ENCODE measurements around the gene DYNLT1. TPM values are rescaled to one million over a fixed set of nuclear protein-coding genes. Genes with fewer than 3 reads are reported as not detected.

DYNLT1 gene
- total and polyA plus RNA-seq, 10 of the 15 experiments (the other 5 are each of a cell fraction or from before 2014, with no cell fraction given) = 33.6 to 298 (median 89.2) TPM

GRCh38 chr6:158599635-158600034 is 44.9 kb downstream of the DYNLT1 start:
- in situ Hi-C loops (cut with MboI) (loop anchor here (5.0 kb wide), 1 partner anchor 372 kb away; no protein-coding TSS in a partner anchor), intact Hi-C loops (cut with micrococcal nuclease; ENCODE audit: unreplicated experiment) (no loop called here)
- no peak for TF ChIP-seq SIX5 (IDR thresholded peaks at IDR 0.05; ENCODE audit: low read depth, low read length, severe bottlenecking)
- no peak for TF ChIP-seq MYB (IDR thresholded peaks at IDR 0.05; ENCODE audit: borderline replicate concordance, low read depth, low read length)
- no peak overlapping the region for H3K27ac ChIP-seq (ENCODE audit: control insufficient read depth, insufficient read depth)
- H2AFZ ChIP-seq (ENCODE audit: control insufficient read depth, low read depth, low read length) = no peak overlapping the region
- POLR2A ChIA-PET = interaction anchor here (0.5 kb wide), 1 partner anchor 374 kb away, joined by 3 read pairs; no protein-coding TSS in a partner anchor
- SMC1A ChIA-PET (ENCODE audit: uncharacterized antibody, unreplicated experiment) = interaction anchor here (1.1 kb wide), 1 partner anchor 92 kb away, joined by 3 read pairs; no protein-coding TSS in a partner anchor
- CTCF ChIA-PET = interaction anchor here (0.6 to 1.8 kb wide), 5 partner anchors 60 to 385 kb away, joined by 4 to 6 read pairs (median 4); no protein-coding TSS in a partner anchor
- H3K79me2 ChIP-seq (ENCODE audit: control insufficient read depth, insufficient read depth, low read length) = no peaks in the 10 kb centered on the region
- ATAC-seq (no peak), FAIRE-seq (no peak), DNase-seq (ENCODE audit: low read depth, low spot score) (no peak)
- peaks cover 8 to 12% of the 10 kb centered on the region in 2 experiments for H3K36me3 ChIP-seq (ENCODE audit: control insufficient read depth in 2 of 2, insufficient read depth in 2 of 2, low read length in 1 of 2)
- RAD21 ChIA-PET (ENCODE audit: unreplicated experiment) = interaction anchor here (1.7 kb wide), 1 partner anchor 386 kb away, joined by 4 read pairs; no protein-coding TSS in a partner anchor
- H3K9me3 ChIP-seq (replicated peaks; ENCODE audit: control insufficient read depth, insufficient read depth, low read length) = no peaks in the 10 kb centered on the region
- no TSS peak for BruUV-seq (replicated peaks)
- H3K4me2 ChIP-seq (ENCODE audit: control insufficient read depth, insufficient read depth) = no peak overlapping the region
- H3K9ac ChIP-seq (ENCODE audit: control insufficient read depth, insufficient read depth, low read length) = no peak overlapping the region
- 97% methylated on average over 18 of the region's 18 CpGs for WGBS (ENCODE audit: insufficient coverage, insufficient replicate concordance, low lambda C conversion rate, missing lambda C conversion rate)
- no peaks in the 10 kb centered on the region for H3K4me1 ChIP-seq (ENCODE audit: control insufficient read depth, insufficient read depth, low read length)
- no peak overlapping the region for H3K4me3 ChIP-seq
- H4K20me1 ChIP-seq (ENCODE audit: control insufficient read depth, insufficient read depth) = no peaks in the 10 kb centered on the region
- H3K27me3 ChIP-seq (replicated peaks in 1 of 2; ENCODE audit: control insufficient read depth in 2 of 2, insufficient read depth in 2 of 2, low read length in 1 of 2) = no peaks in the 10 kb centered on the region

- SMC1A ChIA-PET (ENCODE audit: uncharacterized antibody, unreplicated experiment) = no interaction called here
- peaks cover 7 to 12% of the 10 kb centered on the region in 2 experiments for H3K36me3 ChIP-seq (ENCODE audit: control insufficient read depth in 2 of 2, insufficient read depth in 2 of 2, low read length in 1 of 2)
- H3K9ac ChIP-seq (ENCODE audit: control insufficient read depth, insufficient read depth, low read length) = no peak overlapping the region
- no peaks in the 10 kb centered on the region for H3K9me3 ChIP-seq (replicated peaks; ENCODE audit: control insufficient read depth, insufficient read depth, low read length)
- in situ Hi-C loops (cut with MboI) = no loop called here
- no peak overlapping the region for H3K4me2 ChIP-seq (ENCODE audit: control insufficient read depth, insufficient read depth)
- no peak overlapping the region for H2AFZ ChIP-seq (ENCODE audit: control insufficient read depth, low read depth, low read length)
- intact Hi-C loops (cut with micrococcal nuclease; ENCODE audit: unreplicated experiment) = no loop called here
- DNase-seq (ENCODE audit: low read depth, low spot score) (no peak), FAIRE-seq (no peak), ATAC-seq (no peak)
- H3K27me3 ChIP-seq (replicated peaks in 1 of 2; ENCODE audit: control insufficient read depth in 2 of 2, insufficient read depth in 2 of 2, low read length in 1 of 2) = no peaks in the 10 kb centered on the region
- no peaks in the 10 kb centered on the region for H4K20me1 ChIP-seq (ENCODE audit: control insufficient read depth, insufficient read depth)
- no peaks in the 10 kb centered on the region for H3K79me2 ChIP-seq (ENCODE audit: control insufficient read depth, insufficient read depth, low read length)
- RAD21 ChIA-PET (ENCODE audit: unreplicated experiment) = no interaction called here
- H3K4me3 ChIP-seq = no peak overlapping the region
- BruUV-seq (replicated peaks) = no TSS peak
- CTCF ChIA-PET = interaction anchor here (1.6 kb wide), 1 partner anchor 383 kb away, joined by 5 read pairs; no protein-coding TSS in a partner anchor
- no peak overlapping the region for H3K27ac ChIP-seq (ENCODE audit: control insufficient read depth, insufficient read depth)
- POLR2A ChIA-PET = no interaction called here
- 100% methylated on average over 4 of the region's 4 CpGs for WGBS (ENCODE audit: insufficient coverage, insufficient replicate concordance, low lambda C conversion rate, missing lambda C conversion rate)
- H3K4me1 ChIP-seq (ENCODE audit: control insufficient read depth, insufficient read depth, low read length) = no peaks in the 10 kb centered on the region
- TF ChIP-seq PKNOX1 (IDR thresholded peaks at IDR 0.05) = no peak
- no peak for TF ChIP-seq ZZZ3 (IDR thresholded peaks at IDR 0.05; ENCODE audit: control insufficient read depth, insufficient read length, low read depth)
- TF ChIP-seq RBBP5 (conservative IDR thresholded peaks at IDR 0.05) = no peak
- TF ChIP-seq WRNIP1 (IDR thresholded peaks at IDR 0.05; ENCODE audit: borderline replicate concordance, low read depth, low read length) = no peak
- no peak for TF ChIP-seq SREBF2 (IDR thresholded peaks at IDR 0.05; ENCODE audit: low read length)
- no peak for TF ChIP-seq IKZF2 (IDR thresholded peaks at IDR 0.05)
- no peak for TF ChIP-seq BCL3 (IDR thresholded peaks at IDR 0.05; ENCODE audit: borderline replicate concordance, insufficient read depth, low read depth, low read length, poor library complexity, severe bottlenecking)
- TF ChIP-seq ZBTB33 (IDR thresholded peaks at IDR 0.05) = no peak
- TF ChIP-seq TARDBP (IDR thresholded peaks at IDR 0.05; ENCODE audit: borderline replicate concordance) = no peak
- no peak for TF ChIP-seq ELK1 (IDR thresholded peaks at IDR 0.05; ENCODE audit: low read depth, low read length)
Observed at GRCh38 chr6:158597565-158597964, 47.0 kb downstream of the DYNLT1 start.

All from GM12878 (cell line).